Activated CD4-positive, CD25-positive, alpha-beta regulatory T cell treated with anti-CD3 and anti-CD28 coated beads, Interleukin-2, amount 50 U/mL, for 24 hours (primary cell): ENCODE measurements around the gene TBATA.

Experiments
- ATAC-seq, 2 donors: fragments of 150-1000 bp; cut with Tn5 transposase; one replicate each; pipeline ENCODE4 v1.10.0; 2021; ENCODE audit warnings: mild to moderate bottlenecking in 1 of 2, moderate library complexity in 1 of 2

Gene TBATA

GRCh38 chr10:70742537-70743429, 42.4 kb downstream of the TBATA start:
- no peak for ATAC-seq

GRCh38 chr10:70740406-70741288, 44.5 kb downstream of the TBATA start:
- ATAC-seq = no peak

GRCh38 chr10:70738761-70739121, 46.4 kb downstream of the TBATA start:
- no peak for ATAC-seq

- no peak for ATAC-seq
Measured at GRCh38 chr10:70738006-70738760, 47.0 kb downstream of the TBATA start.

- no peak for ATAC-seq
Measured at GRCh38 chr10:70737250-70737649, 47.9 kb downstream of the TBATA start.

DNA sequence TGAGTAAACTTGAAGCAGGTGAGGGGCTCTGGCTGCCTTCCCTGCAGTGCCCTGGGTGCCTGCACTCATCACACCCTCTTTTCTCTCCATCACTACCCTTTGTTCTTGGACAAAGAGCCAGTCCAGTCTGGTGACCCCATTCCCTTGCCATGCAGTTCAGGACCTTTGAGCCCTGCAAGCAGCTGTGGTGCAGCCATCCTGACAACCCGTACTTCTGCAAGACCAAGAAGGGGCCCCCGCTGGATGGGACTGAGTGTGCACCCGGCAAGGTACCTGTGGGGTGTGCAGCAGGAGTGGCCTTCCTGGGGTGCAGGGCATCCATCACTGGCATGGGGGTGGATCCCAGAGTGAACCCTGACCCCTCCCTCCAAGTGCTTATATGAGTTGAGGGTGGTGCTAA, 48.7 kb downstream of the TBATA start:
- ATAC-seq = no peak

DNA sequence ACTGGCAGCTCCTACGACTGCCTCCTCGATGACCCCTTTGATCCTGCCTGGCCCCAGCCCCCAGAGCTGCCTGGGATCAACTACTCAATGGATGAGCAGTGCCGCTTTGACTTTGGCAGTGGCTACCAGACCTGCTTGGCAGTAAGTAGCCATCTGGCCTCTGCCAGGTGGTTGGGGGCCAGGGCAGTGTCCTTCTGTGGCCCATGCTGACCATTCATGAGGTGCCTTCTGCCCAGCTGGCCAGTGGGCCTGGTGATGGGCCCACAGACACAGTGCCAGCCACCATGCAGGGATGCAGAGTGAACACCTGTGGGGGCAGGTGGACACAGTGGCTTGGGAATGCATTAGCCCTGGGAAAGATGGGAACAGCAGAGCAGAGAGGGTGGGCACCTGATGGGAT, 50.0 kb downstream of the TBATA start:
- ATAC-seq = no peak

- ATAC-seq = no peak
Measured at GRCh38 chr10:70733051-70733450, 52.1 kb downstream of the TBATA start.

DNA sequence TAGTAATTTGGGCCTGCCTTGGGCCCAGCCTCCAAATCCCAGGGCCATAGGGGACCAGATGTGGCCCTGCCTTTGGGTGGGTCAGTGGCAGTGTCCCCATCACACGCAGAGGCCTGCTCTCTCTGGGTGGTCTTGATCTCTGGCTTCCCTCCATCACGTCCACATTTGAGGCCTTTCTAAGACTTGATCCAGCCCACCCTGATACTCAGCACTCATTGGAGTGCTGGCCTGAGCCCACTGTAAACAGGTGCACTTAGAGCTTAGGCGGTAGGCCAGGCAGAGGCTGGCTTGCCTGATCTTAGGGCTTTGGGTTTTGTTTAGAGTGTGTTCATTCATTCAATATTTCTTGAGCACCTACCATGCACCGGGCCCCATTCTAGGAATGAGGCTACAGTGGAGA, 52.6 kb downstream of the TBATA start:
- ATAC-seq = no peak

DNA sequence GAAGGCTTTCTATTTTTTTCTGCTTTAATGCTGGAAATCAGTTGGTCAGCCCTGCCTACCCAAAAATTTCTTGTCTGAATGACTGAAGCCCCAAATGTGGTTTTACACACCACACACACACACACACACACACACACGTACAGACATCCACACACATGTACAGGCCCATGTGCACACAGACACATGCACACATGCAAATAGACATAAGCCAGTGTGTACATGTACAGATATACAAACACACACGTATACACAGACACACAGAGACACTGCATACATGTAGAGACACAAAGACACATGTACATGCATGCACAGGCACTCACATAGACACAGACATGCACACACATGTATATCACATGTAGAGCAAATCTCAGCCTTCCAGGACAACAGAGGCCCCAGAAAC, 54.2 kb downstream of the TBATA start:
- ATAC-seq = no peak

- ATAC-seq = no peak
Measured at GRCh38 chr10:70729763-70730357, 55.3 kb downstream of the TBATA start.

GRCh38 chr10:70728328-70728727, 56.8 kb downstream of the TBATA start:
- ATAC-seq = no peak

- ATAC-seq = no peak
Measured at GRCh38 chr10:70726909-70727495, 58.2 kb downstream of the TBATA start.

GRCh38 chr10:70723771-70724170, 61.4 kb downstream of the TBATA start:
- ATAC-seq = no peak

DNA sequence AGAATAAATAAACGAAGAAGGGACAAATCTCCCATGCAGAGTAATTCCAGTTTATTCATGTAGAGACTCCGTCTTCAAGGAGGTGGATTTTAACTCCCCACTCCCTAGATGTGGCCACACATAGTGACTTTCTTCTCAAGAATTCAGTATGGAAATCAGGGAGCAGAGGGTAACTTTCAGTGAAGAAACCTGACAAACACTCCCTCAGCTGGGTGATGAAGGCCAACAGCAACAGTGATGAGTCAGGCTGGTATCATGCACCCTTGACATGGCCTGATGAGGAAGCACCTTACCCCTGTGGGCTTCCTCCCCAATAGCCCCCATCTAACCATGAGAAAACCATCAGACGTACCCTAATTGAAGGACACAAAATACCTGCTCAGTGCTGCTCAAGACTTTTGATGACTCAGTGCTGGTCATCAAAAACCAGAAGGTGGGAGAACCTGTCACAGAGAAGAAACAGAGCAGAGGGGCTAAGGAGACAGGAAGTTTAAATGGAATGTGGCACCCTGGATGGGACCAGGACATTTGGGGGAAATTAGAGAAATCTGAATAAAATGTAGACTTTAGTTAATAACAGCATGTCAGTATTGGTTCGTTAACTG, 62.3 kb downstream of the TBATA start:
- no peak for ATAC-seq
